Stomach (tissue), 9 donors: ENCODE measurements around the gene IPO13. TPM values are rescaled to one million over a fixed set of nuclear protein-coding genes. Genes with fewer than 3 reads are reported as not detected.

Experiments
- DNase-seq, 2 donors: peaks; one replicate each; pipeline versions ENCODE4 v3.0.0 to v3.0.0-alpha.2; 2013 to 2019
- H3K27ac ChIP-seq, 5 donors: fragments of 200-600 bp in 4 of 5; sonication (generic) in 4 of 5; one replicate each; pipeline ENCODE4 v1.5.1; 2013 to 2019; ENCODE audit warnings: mild to moderate bottlenecking in 1 of 5, moderate library complexity in 1 of 5
- H3K27me3 ChIP-seq, 3 donors: fragments of 200-600 bp; sonication (generic); one replicate each; pipeline ENCODE4 v1.5.1; 2017 to 2019; ENCODE audit warnings: mixed run types in 1 of 3
- H3K36me3 ChIP-seq, 4 donors: fragments of 200-600 bp; sonication (generic); 1 replicate in 3 of 4; 2 replicates in 1 of 4; pipeline ENCODE4 v1.5.1; 2016 to 2019
- H3K4me1 ChIP-seq, 4 donors: fragments of 200-600 bp; sonication (generic); one replicate each; pipeline ENCODE4 v1.5.1; 2016 to 2019
- H3K4me3 ChIP-seq, 4 donors: fragments of 200-600 bp; sonication (generic) in 3 of 4; one replicate each; pipeline ENCODE4 v1.5.1; 2016 to 2019; ENCODE audit warnings: mild to moderate bottlenecking in 1 of 4
- H3K9me3 ChIP-seq, 4 donors: fragments of 200-600 bp; sonication (generic); one replicate each; pipeline ENCODE4 v1.5.1; 2016 to 2019
- EP300 ChIP-seq: sonication (generic); formaldehyde crosslinking; IDR thresholded peaks from one replicate; pipeline ENCODE4 v1.6.1; 2017; ENCODE audit warnings: antibody characterized with exemption
- POLR2A ChIP-seq, 4 donors: fragments of 450-650 bp; IDR thresholded peaks; one replicate each; pipeline ENCODE4 v1.6.1; 2016; ENCODE audit warnings: antibody characterized with exemption in 4 of 4, control low read depth in 2 of 4, mild to moderate bottlenecking in 1 of 4, moderate library complexity in 1 of 4
- POLR2AphosphoS5 ChIP-seq, 3 donors: sonication (generic); formaldehyde crosslinking; IDR thresholded peaks; one replicate each; pipeline ENCODE4 v1.6.1; 2016; ENCODE audit warnings: antibody characterized with exemption in 3 of 3
- WGBS, 5 donors: extraction: QIAGEN DNeasy Blood & Tissue Kit in 3 of 5; methylation state at CpG; one replicate each; pipeline versions ENCODE4 v1.1.5 to v1.1.7; 2013 to 2018; 5-methylcytosine and 5-hydroxymethylcytosine counted together
- intact Hi-C: fragments of 100-400 bp; cut with DNase I; formaldehyde crosslinking; loops from one replicate; pipeline ENCODE4 v1.15.1; 2023; ENCODE audit warnings: low total_unique reads
- polyA plus RNA-seq, 3 donors: library from polyadenylated mRNA; stranded (reverse); fragments of 200-250 nt; gene quantifications; one replicate each; pipeline ENCODE4 v1.2.3, GENCODE V29; 2013
- total RNA-seq, 5 donors: library from RNA; depleted of rRNA; stranded (reverse); fragments of >200 nt; gene quantifications; one replicate each; pipeline versions ENCODE4 v1.1.0 to v1.2.3, GENCODE V29; 2014 to 2016
- TF ChIP-seq, protein P1 (sequence below), 7 experiments: fragments of 450-650 bp in 4 of 7; fragments of 200-600 bp in 3 of 7; sonication (generic) in 3 of 7; IDR thresholded peaks; one replicate each; pipeline ENCODE4 v1.5.1; 2016 to 2019; ENCODE audit warnings: antibody characterized with exemption in 7 of 7, control low read depth in 2 of 7, mild to moderate bottlenecking in 1 of 7
- donor health status: healthy with polysubstance abuse.
- donor health status: Bipolar disorder and iron deficiency.
- donor health status: healthy.

The IPO13 gene
- total and polyA plus RNA-seq, 8 donors, result 6.2 to 54.5 (median 16.9) TPM

DNA sequence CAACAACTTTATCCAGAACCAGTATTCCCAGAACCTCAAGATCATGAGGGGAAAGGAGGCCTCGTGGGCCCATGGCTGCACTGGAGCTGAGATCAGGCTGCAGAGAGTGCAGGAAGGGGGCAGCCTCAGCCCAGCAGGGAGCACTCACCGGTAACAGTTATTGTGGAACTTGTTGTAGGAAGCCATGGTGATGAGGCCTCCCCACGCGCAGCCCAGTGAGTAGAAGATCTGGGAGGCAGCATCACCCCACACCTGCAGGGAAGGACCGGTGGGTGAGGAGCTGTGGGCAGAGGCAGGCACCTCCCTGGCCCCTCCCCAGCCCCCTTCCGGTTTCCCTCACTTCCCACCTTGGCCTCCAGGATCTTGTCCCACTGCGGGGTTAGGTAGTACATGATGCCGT is 55.4 kb downstream of the IPO13 start:
- H3K4me1 ChIP-seq, result peaks cover 0 to 17% (median 15%) of the 10 kb centered on the region in 4 donors
- H3K27me3 ChIP-seq, result no peaks in the 10 kb centered on the region
- H3K27ac ChIP-seq, result no peak overlapping the region
- H3K36me3 ChIP-seq, result peaks cover 0 to 30% (median 21%) of the 10 kb centered on the region in 4 donors
- no peaks in the 10 kb centered on the region for H3K9me3 ChIP-seq
- 85 to 94% (median 89%) methylated on average over 3 to 8 of the region's 8 CpGs for WGBS, 5 donors
- intact Hi-C loops, result no loop called here
- no peak for TF ChIP-seq POLR2AphosphoS5 (IDR thresholded peaks at IDR 0.05)
- no peak for TF ChIP-seq POLR2A (IDR thresholded peaks at IDR 0.05)
- TF ChIP-seq EP300, result no peak
- TF ChIP-seq, protein P1, sequence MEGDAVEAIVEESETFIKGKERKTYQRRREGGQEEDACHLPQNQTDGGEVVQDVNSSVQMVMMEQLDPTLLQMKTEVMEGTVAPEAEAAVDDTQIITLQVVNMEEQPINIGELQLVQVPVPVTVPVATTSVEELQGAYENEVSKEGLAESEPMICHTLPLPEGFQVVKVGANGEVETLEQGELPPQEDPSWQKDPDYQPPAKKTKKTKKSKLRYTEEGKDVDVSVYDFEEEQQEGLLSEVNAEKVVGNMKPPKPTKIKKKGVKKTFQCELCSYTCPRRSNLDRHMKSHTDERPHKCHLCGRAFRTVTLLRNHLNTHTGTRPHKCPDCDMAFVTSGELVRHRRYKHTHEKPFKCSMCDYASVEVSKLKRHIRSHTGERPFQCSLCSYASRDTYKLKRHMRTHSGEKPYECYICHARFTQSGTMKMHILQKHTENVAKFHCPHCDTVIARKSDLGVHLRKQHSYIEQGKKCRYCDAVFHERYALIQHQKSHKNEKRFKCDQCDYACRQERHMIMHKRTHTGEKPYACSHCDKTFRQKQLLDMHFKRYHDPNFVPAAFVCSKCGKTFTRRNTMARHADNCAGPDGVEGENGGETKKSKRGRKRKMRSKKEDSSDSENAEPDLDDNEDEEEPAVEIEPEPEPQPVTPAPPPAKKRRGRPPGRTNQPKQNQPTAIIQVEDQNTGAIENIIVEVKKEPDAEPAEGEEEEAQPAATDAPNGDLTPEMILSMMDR (IDR thresholded peaks at IDR 0.05), result no peak
- no peak overlapping the region for H3K4me3 ChIP-seq
- no peak for DNase-seq

DNA sequence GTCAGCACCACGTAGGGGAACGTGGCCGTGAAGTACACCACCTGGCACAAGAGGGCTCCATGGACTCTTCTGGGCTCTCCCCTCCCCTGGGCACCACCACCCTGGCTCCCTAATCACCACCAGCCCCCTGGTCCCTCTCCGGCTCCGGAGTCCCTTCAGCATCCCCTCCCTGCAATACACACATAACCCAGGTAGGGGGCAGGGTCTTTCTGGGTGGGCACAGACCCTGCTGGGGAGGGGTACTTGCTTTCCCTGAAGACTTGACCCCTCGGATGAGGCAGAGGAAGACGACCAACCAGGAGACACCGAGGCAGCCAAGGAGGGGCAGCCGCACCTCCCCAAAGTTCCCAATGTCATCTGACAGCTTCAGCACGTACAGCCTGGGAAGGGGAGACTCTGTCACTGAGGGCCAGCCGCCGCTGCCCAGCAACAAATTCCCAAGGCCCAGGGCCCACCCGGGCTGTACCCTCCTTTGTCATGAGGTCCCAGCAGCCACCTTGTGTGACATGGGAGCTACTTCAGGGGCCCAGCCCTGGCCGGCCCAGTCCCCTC is 55.9 kb downstream of the IPO13 start:
- Histone ChIP-seq H3K36me3 (peaks cover 0 to 30% (median 21%) of the 10 kb centered on the region in 4 donors), H3K4me3 (no peak overlapping the region), H3K9me3 (no peaks in the 10 kb centered on the region), H3K4me1 (peaks cover 0 to 12% (median 10%) of the 10 kb centered on the region in 4 donors), H3K27ac (no peak overlapping the region), H3K27me3 (no peaks in the 10 kb centered on the region)
- WGBS, 5 donors, result 80 to 89% (median 87%) methylated on average over 7 to 14 of the region's 14 CpGs
- intact Hi-C loops, result no loop called here
- TF ChIP-seq POLR2AphosphoS5 (IDR thresholded peaks at IDR 0.05), result no peak
- TF ChIP-seq, protein P1 (IDR thresholded peaks at IDR 0.05), result no peak
- no peak for TF ChIP-seq EP300
- no peak for DNase-seq

DNA sequence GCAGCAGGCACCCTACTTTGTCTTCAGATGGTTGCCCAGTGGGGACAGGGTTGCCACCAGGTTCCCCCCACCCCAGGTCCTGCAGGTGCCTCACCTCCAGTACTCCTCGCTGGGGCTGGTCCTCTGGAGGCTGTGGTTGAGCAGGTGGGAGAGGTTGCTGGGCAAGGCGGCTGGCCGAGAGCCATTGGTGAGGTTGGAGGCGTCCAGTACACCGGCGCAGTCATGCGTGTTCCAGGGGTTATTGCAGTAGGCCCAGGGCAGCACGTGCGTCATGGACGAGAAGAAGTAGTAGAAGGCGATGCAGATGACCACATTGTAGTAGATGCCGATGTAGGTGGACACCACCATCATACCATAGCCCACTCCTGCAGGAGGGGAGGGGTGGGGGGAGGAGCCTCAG is 61.5 kb downstream of the IPO13 start:
- TF ChIP-seq POLR2A (IDR thresholded peaks at IDR 0.05) (no peak), POLR2AphosphoS5 (IDR thresholded peaks at IDR 0.05) (no peak), EP300 (no peak)
- TF ChIP-seq, protein P1 (IDR thresholded peaks at IDR 0.05), result no peak
- intact Hi-C loops, result no loop called here
- no peak for DNase-seq
- H3K27ac ChIP-seq, result no peak overlapping the region
- H3K9me3 ChIP-seq, result no peaks in the 10 kb centered on the region
- H3K4me3 ChIP-seq, result no peak overlapping the region
- WGBS, 5 donors, result 92 to 97% (median 94%) methylated on average over 12 of the region's 12 CpGs
- peaks cover 0 to 14% (median 5%) of the 10 kb centered on the region in 4 donors for H3K36me3 ChIP-seq
- no peaks in the 10 kb centered on the region for H3K27me3 ChIP-seq
- H3K4me1 ChIP-seq, result peaks cover 0 to 5% (median 5%) of the 10 kb centered on the region in 4 donors

DNA sequence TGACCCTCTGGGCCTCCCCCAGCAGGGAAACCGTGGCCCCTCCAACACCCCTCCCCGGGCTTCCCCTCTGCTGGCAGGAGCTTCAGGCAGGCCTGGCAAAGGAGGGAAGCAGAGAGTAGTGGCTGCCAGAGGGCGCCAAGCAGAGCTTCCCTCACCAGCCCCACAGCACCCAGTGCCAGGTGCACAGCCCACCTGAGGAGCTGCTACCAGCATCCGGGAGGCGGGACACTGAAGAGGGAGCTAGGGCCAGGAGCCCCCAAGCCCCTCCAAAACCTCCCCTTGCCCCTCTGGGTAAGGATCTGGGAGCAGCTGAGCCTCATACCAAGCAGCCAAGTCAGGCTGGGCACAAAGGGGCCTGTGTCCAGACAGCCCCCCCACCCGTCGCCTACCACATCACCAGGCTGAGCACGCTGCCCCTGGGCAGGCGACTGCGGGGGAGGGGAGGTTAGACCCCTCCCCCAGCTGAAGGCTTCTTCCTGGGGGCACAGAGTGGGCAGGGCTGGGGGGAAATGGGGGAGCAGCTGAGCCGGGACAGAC is 64.3 kb downstream of the IPO13 start:
- H3K27me3 ChIP-seq, result no peaks in the 10 kb centered on the region
- H3K27ac ChIP-seq, result no peak overlapping the region
- 76 to 90% (median 86%) methylated on average over 9 to 11 of the region's 11 CpGs for WGBS, 5 donors
- H3K4me3 ChIP-seq, result no peak overlapping the region
- H3K9me3 ChIP-seq, result no peaks in the 10 kb centered on the region
- H3K36me3 ChIP-seq, result peaks cover 0 to 14% (median 5%) of the 10 kb centered on the region in 4 donors
- intact Hi-C loops, result no loop called here
- peaks cover 0 to 5% (median under 1%) of the 10 kb centered on the region in 4 donors for H3K4me1 ChIP-seq
- no peak for TF ChIP-seq POLR2AphosphoS5 (IDR thresholded peaks at IDR 0.05)
- no peak for TF ChIP-seq POLR2A (IDR thresholded peaks at IDR 0.05)
- TF ChIP-seq, protein P1 (IDR thresholded peaks at IDR 0.05), result no peak
- TF ChIP-seq EP300, result no peak
- DNase-seq, result no peak
